BJ (cell line): ENCODE measurements around the gene ZNHIT6. TPM values are rescaled to one million over a fixed set of nuclear protein-coding genes. Genes with fewer than 3 reads are reported as not detected.

ENCODE experiments used
- CTCF ChIA-PET: fragments of 350-600 bp; formaldehyde crosslinking; extraction: SDS; loops from one replicate; lab custom pipeline; 2021; ENCODE audit warnings: antibody characterized with exemption, inconsistent platforms; lab: Yijun Ruan, JAX
- POLR2A ChIA-PET: fragments of 300-600 bp; sonication (Branson Sonifier 250); formaldehyde crosslinking; extraction: SDS; loops from one replicate; lab custom pipeline; 2021; ENCODE audit warnings: antibody characterized with exemption; lab: Charles Lee
- DNase-seq: peaks from one replicate; pipeline ENCODE4 v3.0.0-alpha.2; 2011; ENCODE audit warnings: low read depth
- H3K27me3 ChIP-seq: 2 replicates; pipeline ENCODE4 v1.6.0; 2011; ENCODE audit warnings: low read length; ENCODE audit not compliant: control insufficient read depth, insufficient read depth
- H3K36me3 ChIP-seq: 2 replicates; pipeline ENCODE4 v1.5.1; 2011; ENCODE audit warnings: low read length; ENCODE audit not compliant: control insufficient read depth, insufficient read depth
- H3K4me3 ChIP-seq: 2 replicates; pipeline ENCODE4 v1.5.1; 2011; ENCODE audit warnings: low read depth, mild to moderate bottlenecking, control low read depth, low read length
- CTCF ChIP-seq: IDR thresholded peaks from 2 replicates; pipeline ENCODE4 v1.5.1; 2011; ENCODE audit warnings: low read depth, mild to moderate bottlenecking, control low read depth, inconsistent platforms, low read length, moderate library complexity; ENCODE audit not compliant: insufficient read depth
- polyA plus RNA-seq: library from polyadenylated mRNA; depleted of rRNA; stranded (reverse); fragments of >200 nt; gene quantifications from 2 replicates; pipeline ENCODE4 v1.2.3, GENCODE V29; 2011

ZNHIT6 gene
- polyA plus RNA-seq, 1 experiment, result 5.6 TPM

- no peak for TF ChIP-seq CTCF
- Histone ChIP-seq H3K36me3 (no peaks in the 10 kb centered on the region), H3K4me3 (no peak overlapping the region), H3K27me3 (no peaks in the 10 kb centered on the region)
- ChIA-PET CTCF (interaction anchor here (0.9 to 4.0 kb wide), 4 partner anchors 10 to 307 kb away, joined by 3 to 14 read pairs (median 3); no protein-coding TSS in a partner anchor), POLR2A (no interaction called here)
- DNase-seq, result no peak
These were observed 92.5 kb downstream of the ZNHIT6 start for GRCh38 chr1:85615586-85616363.

- Histone ChIP-seq H3K36me3 (no peaks in the 10 kb centered on the region), H3K27me3 (no peaks in the 10 kb centered on the region), H3K4me3 (no peak overlapping the region)
- ChIA-PET POLR2A (interaction anchor here (0.6 to 3.3 kb wide), 6 partner anchors 16 to 1094 kb away, joined by 3 to 51 read pairs (median 8); partner anchors contain the start of gene CCN1), CTCF (interaction anchor here (0.7 to 4.0 kb wide), 22 partner anchors 10 to 304 kb away, joined by 3 to 34 read pairs (median 4); partner anchors contain the start of genes CCN1 and ZNHIT6)
- TF ChIP-seq CTCF, result peak; percentile 77
- peak; percentile 72 for DNase-seq
These were observed 95.4 kb downstream of the ZNHIT6 start for GRCh38 chr1:85612704-85613361.

- no peaks in the 10 kb centered on the region for H3K27me3 ChIP-seq
- no peak for TF ChIP-seq CTCF
- CTCF ChIA-PET, result interaction anchor here (0.6 to 4.0 kb wide), 13 partner anchors 13 to 303 kb away, joined by 3 to 34 read pairs (median 4); no protein-coding TSS in a partner anchor
- H3K36me3 ChIP-seq, result no peaks in the 10 kb centered on the region
- DNase-seq, result peak; percentile 93
- POLR2A ChIA-PET, result interaction anchor here (0.7 to 3.3 kb wide), 7 partner anchors 17 to 282 kb away, joined by 3 to 51 read pairs (median 5); partner anchors contain the start of gene CCN1
- H3K4me3 ChIP-seq, result no peak overlapping the region
These were observed 96.4 kb downstream of the ZNHIT6 start for GRCh38 chr1:85611856-85612255.

- ChIA-PET POLR2A (interaction anchor here (0.7 to 3.3 kb wide), 8 partner anchors 8 to 281 kb away, joined by 3 to 51 read pairs (median 4); partner anchors contain the start of gene CCN1), CTCF (interaction anchor here (0.6 to 4.0 kb wide), 8 partner anchors 16 to 303 kb away, joined by 3 to 34 read pairs (median 8); no protein-coding TSS in a partner anchor)
- no peak for TF ChIP-seq CTCF
- peak; percentile 87 for DNase-seq
- Histone ChIP-seq H3K4me3 (no peak overlapping the region), H3K27me3 (no peaks in the 10 kb centered on the region), H3K36me3 (no peaks in the 10 kb centered on the region)
These were observed 96.8 kb downstream of the ZNHIT6 start for GRCh38 chr1:85611425-85611824.
